Hematopoietic multipotent progenitor cell treated with erythropoietin and hydrocortisone succinate and interleukin-3 and kit ligand, for 17 days (in vitro differentiated cells): ENCODE results near the gene SCO2.
A peak's percentile ranks its signal among the peaks of the same experiment; 100 is the strongest.
"Not testable (repeated sequence)": the region's sequence is repeated elsewhere in the genome, so short reads cannot be mapped to it uniquely, and the experiment has no call there.

Experiments
- DNase-seq: peaks from one replicate; pipeline ENCODE4 v3.0.0-alpha.2; 2015; ENCODE audit warnings: low spot score

The SCO2 gene

GRCh38 chr22:50531546-50531961, 6.2 kb upstream of the SCO2 start:
- DNase-seq: no peak

- no peak for DNase-seq
Measured at GRCh38 chr22:50530877-50531545, 5.6 kb upstream of the SCO2 start.

GRCh38 chr22:50530580-50530876, 5.1 kb upstream of the SCO2 start:
- no peak for DNase-seq

DNA sequence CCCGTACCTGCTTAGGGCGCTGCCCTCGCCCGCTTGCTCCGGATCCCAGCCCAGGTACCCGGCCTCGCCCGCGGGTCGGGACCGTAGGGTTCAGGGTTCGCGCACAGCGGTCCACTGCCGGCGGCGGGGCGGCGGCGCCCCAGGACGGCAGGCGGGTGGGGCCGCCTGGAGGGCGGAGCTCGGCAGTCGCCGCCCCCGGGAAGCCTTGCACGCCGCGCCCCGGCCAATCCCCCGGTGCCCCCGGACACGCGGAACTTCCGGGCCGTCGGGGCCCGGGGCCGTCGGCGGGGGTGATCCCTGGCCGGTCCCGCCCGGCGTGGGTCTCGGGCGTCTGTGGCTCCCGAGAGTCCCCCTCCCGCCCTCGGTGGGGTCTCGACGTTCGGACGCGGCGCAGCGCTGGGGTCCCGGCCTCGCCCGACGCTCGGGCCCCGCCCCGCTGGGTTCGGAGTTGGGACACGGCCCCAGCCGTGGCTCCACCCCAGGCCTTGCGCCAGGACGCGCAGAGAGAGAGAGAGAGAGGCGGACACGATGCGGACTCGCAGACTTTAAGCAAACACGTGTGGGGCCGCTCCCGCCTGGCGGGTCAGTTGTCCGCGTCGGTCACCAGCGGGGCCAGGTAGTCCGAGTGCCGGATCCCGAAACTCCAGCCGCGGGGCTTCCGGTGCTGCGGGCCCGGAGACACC, 4.6 kb upstream of the SCO2 start, which contains the start of gene TYMP:
TSS of gene TYMP (minus strand) at position 116 of the 683 bp plus-strand sequence. CDS start 303 bp downstream, outside the sequence.
- DNase-seq: peak; percentile 42

DNA sequence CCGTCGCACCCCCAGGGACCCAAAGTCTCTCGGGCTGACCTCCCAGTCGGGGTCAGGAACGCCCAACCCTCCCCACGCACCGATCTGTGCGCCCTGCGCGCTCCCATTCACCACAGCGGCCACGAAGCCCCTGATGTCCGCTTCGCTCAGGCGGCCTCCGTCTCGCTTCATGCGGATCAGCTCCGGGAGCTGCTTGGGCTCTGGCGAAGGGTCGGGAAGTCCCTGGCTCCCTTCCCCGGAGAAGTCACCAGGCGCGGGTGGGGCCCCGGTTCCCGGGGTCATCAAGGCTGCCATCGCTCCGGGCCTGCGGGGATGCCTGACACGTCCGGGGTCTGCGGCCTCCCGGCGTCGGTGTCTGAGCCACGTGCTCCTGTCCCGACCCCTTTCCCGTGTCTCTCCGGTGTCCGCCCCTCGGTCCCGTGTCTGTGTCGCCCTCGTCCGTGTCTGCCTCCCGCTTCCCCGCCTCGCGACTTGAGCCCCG, 4.1 kb upstream of the SCO2 start:
- no peak for DNase-seq

DNA sequence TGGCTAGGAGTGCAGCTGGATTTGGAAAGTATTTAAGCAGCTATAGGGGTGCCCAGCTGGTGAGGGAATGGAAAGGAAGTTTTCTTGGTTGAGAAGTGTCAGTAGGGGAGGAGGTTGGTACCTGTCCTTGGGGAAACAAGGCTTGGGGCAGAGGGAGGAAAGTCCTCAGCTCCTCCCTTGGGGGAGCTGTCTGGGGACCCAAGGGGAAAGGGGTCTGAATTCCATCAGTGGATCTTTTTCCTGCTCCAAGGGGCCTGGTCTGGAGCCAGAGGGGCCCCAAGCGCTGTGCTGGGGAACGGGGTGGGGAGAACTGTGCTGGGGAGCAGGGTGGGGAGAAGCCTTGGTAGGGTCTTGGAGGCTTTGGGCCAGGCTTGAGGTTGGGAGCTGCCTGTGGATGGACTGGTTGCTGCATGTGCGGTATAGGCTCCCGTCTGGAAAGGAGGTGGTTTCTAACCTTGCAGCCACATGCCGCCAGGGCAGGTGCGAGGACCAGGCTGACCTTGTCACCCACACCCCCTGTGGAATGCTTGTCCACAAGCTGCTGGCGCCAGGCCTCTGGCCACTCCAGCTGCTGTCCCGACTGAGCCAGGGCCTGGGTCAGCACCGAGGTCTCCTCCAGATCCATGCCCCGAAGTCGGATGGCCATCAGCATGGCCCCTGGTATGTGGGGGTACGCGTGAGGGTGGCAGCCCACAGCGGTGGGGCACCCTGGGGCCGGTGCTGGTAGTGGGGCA, 3.5 kb upstream of the SCO2 start:
- no peak for DNase-seq

DNA sequence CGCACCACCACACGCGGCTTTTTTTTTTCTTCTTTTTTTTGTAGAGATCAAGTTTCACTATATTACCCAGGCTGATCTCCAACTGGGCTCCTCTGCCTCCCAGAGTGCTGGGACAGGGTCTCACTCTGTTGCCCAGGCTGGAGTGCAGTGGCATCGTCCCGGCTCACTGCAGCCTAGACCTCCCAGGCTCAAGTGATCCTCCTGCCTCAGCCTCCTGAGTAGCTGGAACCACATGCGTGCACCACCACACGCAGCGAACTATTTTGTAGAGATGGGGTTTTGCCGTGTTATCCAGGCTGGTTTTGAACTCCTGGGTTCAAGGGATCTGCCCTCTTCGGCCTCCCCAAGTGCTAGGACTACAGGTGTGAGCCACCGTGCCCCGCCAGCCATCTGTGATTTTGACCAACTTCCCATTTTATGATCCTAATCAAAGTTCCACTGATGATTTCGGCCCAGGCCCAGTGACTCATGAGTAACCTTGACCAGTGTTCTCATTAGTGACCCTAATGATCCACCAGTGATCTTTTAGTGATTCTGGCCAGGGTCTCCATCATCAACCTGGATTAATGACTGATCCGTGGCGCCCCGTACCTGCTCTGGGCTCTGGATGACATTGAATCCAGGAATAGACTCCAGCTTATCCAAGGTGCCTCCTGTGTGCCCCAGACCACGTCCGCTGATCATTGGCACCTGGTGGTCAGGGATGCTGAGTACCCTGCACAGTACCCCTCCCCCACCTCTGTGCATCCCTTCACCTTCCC, 2.7 kb upstream of the SCO2 start:
- no peak for DNase-seq

DNA sequence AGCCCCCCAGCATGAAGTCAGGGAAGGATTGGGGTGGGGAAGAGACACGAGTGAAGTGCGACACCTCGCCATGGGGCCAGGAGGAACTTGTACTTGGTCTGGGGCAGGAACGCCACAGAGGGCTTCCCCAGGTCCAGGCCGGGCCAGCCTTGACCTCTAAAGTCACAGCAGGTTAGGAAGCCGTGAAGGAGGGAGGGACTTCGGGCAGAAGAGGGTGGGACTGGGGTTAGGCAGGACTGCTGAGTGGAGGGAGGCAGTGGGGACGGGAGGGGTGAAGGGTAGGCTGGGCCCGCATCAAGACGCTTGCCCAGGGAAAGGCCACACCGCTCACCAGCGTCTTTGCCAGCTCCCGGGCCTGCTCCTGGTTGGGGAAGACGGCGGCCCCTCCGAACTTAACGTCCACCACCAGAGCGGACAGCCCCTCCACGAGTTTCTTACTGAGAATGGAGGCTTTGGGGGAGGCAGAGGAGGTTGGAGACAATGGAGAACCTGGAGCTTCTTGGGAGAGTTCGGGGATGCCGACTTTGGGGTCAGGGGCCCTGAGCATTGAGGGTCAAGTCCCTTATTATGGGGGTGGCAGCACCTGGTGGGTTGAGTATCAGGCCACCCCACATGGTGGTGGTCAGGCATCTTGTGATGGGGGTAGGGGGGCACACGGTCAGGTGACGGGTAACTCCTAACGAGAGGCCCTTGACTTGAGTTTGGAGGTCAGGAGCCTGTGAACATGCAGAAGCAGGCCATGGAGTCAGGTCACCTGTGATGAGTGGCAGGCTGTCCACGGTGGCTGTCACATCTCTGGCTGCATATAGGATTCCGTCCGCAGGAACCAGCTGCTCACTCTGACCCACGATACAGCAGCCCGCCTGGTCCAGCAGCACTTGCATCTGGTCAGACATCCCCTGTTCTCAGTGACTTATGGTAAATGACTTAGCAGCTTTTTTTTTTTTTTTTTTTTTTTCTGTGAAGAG, 1.7 kb upstream of the SCO2 start:
- DNase-seq: no peak

- peak; percentile 69 for DNase-seq
Measured at GRCh38 chr22:50526108-50526833, 873 bp upstream of the SCO2 start.

- DNase-seq: no peak
Measured at GRCh38 chr22:50525858-50526107, 385 bp upstream of the SCO2 start.

GRCh38 chr22:50524676-50525103, 708 bp downstream of the SCO2 start:
- DNase-seq: no peak

GRCh38 chr22:50523806-50524675, 1.4 kb downstream of the SCO2 start:
- DNase-seq: no peak

DNA sequence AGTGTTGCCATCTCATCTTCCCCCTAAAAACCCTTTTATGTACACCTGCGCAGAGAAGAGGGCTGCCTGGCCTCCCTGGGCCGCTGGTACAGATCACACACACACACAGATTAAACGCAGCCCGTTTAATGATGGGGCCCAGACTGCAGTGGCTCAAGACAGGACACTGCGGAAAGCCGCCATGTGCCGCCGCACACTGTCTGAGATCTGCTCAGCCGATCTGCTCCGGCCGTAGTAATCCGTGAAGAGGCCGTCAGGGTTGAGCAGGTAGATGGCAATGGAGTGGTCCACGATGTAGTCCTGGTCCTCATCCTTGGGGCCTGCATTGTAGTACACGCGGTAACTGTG, 2.0 kb downstream of the SCO2 start:
- no peak for DNase-seq

- DNase-seq: no peak
Measured at GRCh38 chr22:50522806-50523438, 2.5 kb downstream of the SCO2 start.

DNA sequence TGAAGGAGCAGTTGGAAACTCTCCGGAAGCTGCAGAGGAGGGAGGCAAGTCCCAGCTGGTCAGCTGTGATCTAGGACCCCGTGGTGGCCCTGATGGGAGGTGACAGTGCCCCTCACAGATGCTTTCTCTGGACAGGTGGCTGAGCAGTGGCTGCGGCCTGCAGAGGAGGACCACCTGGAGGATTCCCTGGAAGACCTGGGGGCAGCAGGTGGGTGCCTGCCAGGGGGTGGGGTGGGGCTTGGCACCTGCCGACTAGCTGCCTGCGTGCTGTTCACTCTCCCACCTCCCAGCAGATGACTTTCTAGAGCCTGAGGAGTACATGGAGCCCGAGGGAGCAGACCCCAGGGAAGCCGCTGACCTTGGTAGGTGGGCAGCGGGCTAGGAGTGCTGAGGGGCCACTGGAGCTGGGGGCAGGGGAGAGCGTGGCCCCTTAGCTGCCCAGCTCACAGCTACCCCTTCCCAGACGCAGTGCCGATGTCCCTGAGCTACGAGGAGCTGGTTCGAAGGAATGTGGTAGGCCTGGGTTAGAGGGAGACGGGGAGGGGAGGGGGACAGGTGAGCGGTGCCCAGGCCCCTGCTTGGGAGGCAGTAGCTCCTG, 3.1 kb downstream of the SCO2 start:
- DNase-seq: no peak

DNA sequence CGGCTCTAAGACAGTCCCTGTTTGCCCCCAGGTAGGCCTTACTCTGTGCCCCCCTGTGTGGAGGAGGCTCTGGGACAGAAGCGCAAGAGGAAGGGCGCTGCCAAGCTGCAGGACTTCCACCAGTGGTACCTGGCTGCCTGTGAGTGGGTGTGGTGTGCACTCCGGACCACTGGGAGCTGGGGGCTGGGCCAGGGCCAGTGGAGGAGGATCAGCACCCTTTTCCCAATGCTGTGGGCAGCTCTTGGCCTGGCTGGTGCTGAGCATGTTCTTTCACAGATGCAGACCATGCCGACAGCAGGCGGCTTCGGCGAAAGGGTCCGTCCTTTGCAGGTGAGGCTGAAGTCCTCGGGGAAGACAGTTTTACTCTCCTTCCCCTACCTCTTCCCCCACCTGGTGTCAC, 3.7 kb downstream of the SCO2 start:
- DNase-seq: no peak

- no peak for DNase-seq
Measured at GRCh38 chr22:50520826-50521453, 4.5 kb downstream of the SCO2 start.

GRCh38 chr22:50520184-50520583, 5.2 kb downstream of the SCO2 start:
- DNase-seq: not testable (repeated sequence)
